Measurements from ENCODE around the gene RANBP17. TPM values are rescaled to one million over a fixed set of nuclear protein-coding genes. Genes with fewer than 3 reads are reported as not detected.

The RANBP17 gene
- total RNA-seq, 1 donor from 2014 or later: 22.0 TPM

- H3K27ac Mint-ChIP-seq: no peak overlapping the region
- no peak for TF ChIP-seq CTCF (conservative IDR thresholded peaks at IDR 0.05)
- H3K27me3 Mint-ChIP-seq: no peaks in the 10 kb centered on the region
- no peaks in the 10 kb centered on the region for H3K9me3 Mint-ChIP-seq
- peaks cover 4% of the 10 kb centered on the region for H3K4me1 Mint-ChIP-seq (ENCODE audit: unreplicated experiment)
- DNase-seq (ENCODE audit: extremely low spot score, unreplicated experiment): no peak
- no peak overlapping the region for H3K4me3 Mint-ChIP-seq
- H3K36me3 Mint-ChIP-seq: peaks cover 31% of the 10 kb centered on the region
These were observed 20.5 kb downstream of the RANBP17 start for GRCh38 chr5:170882345-170882744.

- TF ChIP-seq CTCF (conservative IDR thresholded peaks at IDR 0.05): no peak
- H3K27me3 Mint-ChIP-seq: no peaks in the 10 kb centered on the region
- no peak for DNase-seq (ENCODE audit: extremely low spot score, unreplicated experiment)
- H3K9me3 Mint-ChIP-seq: no peaks in the 10 kb centered on the region
- H3K36me3 Mint-ChIP-seq: peaks cover 34% of the 10 kb centered on the region
- H3K4me3 Mint-ChIP-seq: no peak overlapping the region
- no peak overlapping the region for H3K27ac Mint-ChIP-seq
- peaks cover 4% of the 10 kb centered on the region for H3K4me1 Mint-ChIP-seq (ENCODE audit: unreplicated experiment)
These were observed 23.4 kb downstream of the RANBP17 start for GRCh38 chr5:170885256-170885655.

GRCh38 chr5:170885809-170886208 is 24.0 kb downstream of the RANBP17 start:
- TF ChIP-seq CTCF (conservative IDR thresholded peaks at IDR 0.05): no peak
- Mint-ChIP-seq H3K4me3 (no peak overlapping the region), H3K36me3 (peaks cover 32% of the 10 kb centered on the region), H3K9me3 (no peaks in the 10 kb centered on the region), H3K4me1 (ENCODE audit: unreplicated experiment) (peaks cover 4% of the 10 kb centered on the region), H3K27ac (no peak overlapping the region), H3K27me3 (no peaks in the 10 kb centered on the region)
- no peak for DNase-seq (ENCODE audit: extremely low spot score, unreplicated experiment)

- no peak for TF ChIP-seq CTCF (conservative IDR thresholded peaks at IDR 0.05)
These were observed 24.5 kb downstream of the RANBP17 start for GRCh38 chr5:170886210-170886894.

GRCh38 chr5:170892196-170892595 is 30.4 kb downstream of the RANBP17 start:
- H3K9me3 Mint-ChIP-seq: no peaks in the 10 kb centered on the region
- H3K36me3 Mint-ChIP-seq: peaks cover 12% of the 10 kb centered on the region
- H3K27ac Mint-ChIP-seq: no peak overlapping the region
- H3K4me1 Mint-ChIP-seq (ENCODE audit: unreplicated experiment): no peaks in the 10 kb centered on the region
- no peak for TF ChIP-seq CTCF (conservative IDR thresholded peaks at IDR 0.05)
- no peak overlapping the region for H3K4me3 Mint-ChIP-seq
- H3K27me3 Mint-ChIP-seq: no peaks in the 10 kb centered on the region
- DNase-seq (ENCODE audit: extremely low spot score, unreplicated experiment): no peak

More at GRCh38 chr5:170886210-170886894, 24.5 kb downstream of the RANBP17 start:
- DNase-seq (ENCODE audit: extremely low spot score, unreplicated experiment): no peak
- Mint-ChIP-seq H3K27ac (no peak overlapping the region), H3K4me3 (no peak overlapping the region), H3K36me3 (peaks cover 27% of the 10 kb centered on the region), H3K4me1 (ENCODE audit: unreplicated experiment) (peaks cover 4% of the 10 kb centered on the region), H3K27me3 (no peaks in the 10 kb centered on the region), H3K9me3 (no peaks in the 10 kb centered on the region)

All from type B pancreatic cell (in vitro differentiated cells).